ENCODE measurements around the gene STBD1.
"Not testable (repeated sequence)": the region's sequence is repeated elsewhere in the genome, so short reads cannot be mapped to it uniquely, and the experiment has no call there.

STBD1 gene
- long read RNA-seq, donor 1, transcript STBD1-201 (2 exons, 3,420 nt), result major isoform, 6 of 6 reads
- long read RNA-seq, donor 1, partial matches to known transcripts, result 0 of 6 reads
- long read RNA-seq, donor 1, other reads (novel, unspliced or antisense), result 0 of 6 reads
- long read RNA-seq, donor 2, partial matches to known transcripts, result 0 of 1 reads
- long read RNA-seq, donor 2, other reads (novel, unspliced or antisense), result 0 of 1 reads
- long read RNA-seq, donor 3, result 0 reads
- long read RNA-seq, donor 4, partial matches to known transcripts, result 0 of 2 reads
- long read RNA-seq, donor 4, other reads (novel, unspliced or antisense), result 0 of 2 reads
- long read RNA-seq, donor 5, result 0 reads
- long read RNA-seq, donor 6, partial matches to known transcripts, result 0 of 4 reads
- long read RNA-seq, donor 6, other reads (novel, unspliced or antisense), result 0 of 4 reads
- long read RNA-seq, donor 7, partial matches to known transcripts, result 0 of 3 reads
- long read RNA-seq, donor 7, other reads (novel, unspliced or antisense), result 0 of 3 reads
- long read RNA-seq, donor 8, result 0 reads

GRCh38 chr4:76305971-76306881 lies at the start of gene STBD1:
TSS of gene STBD1 (plus strand) at chr4:76306733. CDS start at chr4:76306770, 37 bp downstream.
- peak; percentile 92 for DNase-seq

GRCh38 chr4:76256968-76257367 lies 49.6 kb upstream of the STBD1 start:
- no peak for DNase-seq

GRCh38 chr4:76257824-76258223 lies 48.7 kb upstream of the STBD1 start:
- no peak for DNase-seq

- no peak for DNase-seq
Measured at GRCh38 chr4:76260571-76260970, 46.0 kb upstream of the STBD1 start.

- DNase-seq, result no peak
Measured at GRCh38 chr4:76265631-76266218, 40.8 kb upstream of the STBD1 start.

GRCh38 chr4:76266627-76267026 lies 39.9 kb upstream of the STBD1 start:
- DNase-seq, result no peak

GRCh38 chr4:76267811-76268210 lies 38.7 kb upstream of the STBD1 start:
- no peak for DNase-seq

GRCh38 chr4:76270244-76271175 lies 36.0 kb upstream of the STBD1 start:
- no peak for DNase-seq

- no peak for DNase-seq
Measured at GRCh38 chr4:76271248-76271647, 35.3 kb upstream of the STBD1 start.

- no peak for DNase-seq
Measured at GRCh38 chr4:76272073-76272472, 34.5 kb upstream of the STBD1 start.

GRCh38 chr4:76272582-76272981 lies 34.0 kb upstream of the STBD1 start:
- no peak for DNase-seq

- no peak for DNase-seq
Measured at GRCh38 chr4:76272999-76273398, 33.5 kb upstream of the STBD1 start.

- DNase-seq, result no peak
Measured at GRCh38 chr4:76275486-76276124, 30.9 kb upstream of the STBD1 start.

GRCh38 chr4:76276813-76277212 lies 29.7 kb upstream of the STBD1 start:
- no peak for DNase-seq

GRCh38 chr4:76277667-76278066 lies 28.9 kb upstream of the STBD1 start:
- no peak for DNase-seq

- no peak for DNase-seq
Measured at GRCh38 chr4:76278583-76278982, 27.9 kb upstream of the STBD1 start.

- DNase-seq, result no peak
Measured at GRCh38 chr4:76279462-76279861, 27.1 kb upstream of the STBD1 start.

- no peak for DNase-seq
Measured at GRCh38 chr4:76280488-76281441, 25.8 kb upstream of the STBD1 start.

GRCh38 chr4:76281594-76281993 lies 24.9 kb upstream of the STBD1 start:
- not testable (repeated sequence) for DNase-seq

Data from right kidney (tissue), 9 donors.